Hematopoietic multipotent progenitor cell (in vitro differentiated cells): ENCODE data around the gene MEAK7. TPM values are rescaled to one million over a fixed set of nuclear protein-coding genes. Genes with fewer than 3 reads are reported as not detected.

Experiments
- DNase-seq, 3 donors: peaks; one replicate each; pipeline ENCODE4 v3.0.0-alpha.2; 2011 to 2015; ENCODE audit warnings: low read depth in 2 of 3, low spot score in 2 of 3
- total RNA-seq: library from RNA; depleted of rRNA; stranded (reverse); fragments of >200 nt; gene quantifications from one replicate; pipeline ENCODE4 v1.2.3, GENCODE V29; 2012

Gene MEAK7
- total RNA-seq, 1 donor = 7.8 TPM

- DNase-seq = no peak
Observed at GRCh38 chr16:84514295-84514873, 9.9 kb upstream of the MEAK7 start.

DNA sequence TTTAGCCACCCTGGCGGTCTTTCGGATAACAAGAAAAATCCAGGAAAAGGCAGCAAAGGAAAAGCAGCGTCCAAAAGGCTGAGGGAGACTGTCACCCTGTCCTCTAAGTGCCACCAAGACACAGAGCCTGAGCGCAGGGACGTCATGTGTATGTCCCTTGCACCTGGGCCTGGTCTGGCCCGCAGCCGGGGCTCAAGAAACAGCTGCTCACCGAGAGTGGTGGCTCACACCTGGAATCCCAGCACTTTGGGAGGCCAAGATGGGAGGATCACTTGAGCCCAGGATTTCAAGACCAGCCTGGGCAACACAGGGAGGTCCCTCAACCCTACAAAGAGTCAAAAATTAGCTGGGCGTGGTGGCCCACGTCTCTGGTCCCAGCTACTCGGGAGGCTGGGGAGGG lies 9.2 kb upstream of the MEAK7 start:
- no peak for DNase-seq

DNA sequence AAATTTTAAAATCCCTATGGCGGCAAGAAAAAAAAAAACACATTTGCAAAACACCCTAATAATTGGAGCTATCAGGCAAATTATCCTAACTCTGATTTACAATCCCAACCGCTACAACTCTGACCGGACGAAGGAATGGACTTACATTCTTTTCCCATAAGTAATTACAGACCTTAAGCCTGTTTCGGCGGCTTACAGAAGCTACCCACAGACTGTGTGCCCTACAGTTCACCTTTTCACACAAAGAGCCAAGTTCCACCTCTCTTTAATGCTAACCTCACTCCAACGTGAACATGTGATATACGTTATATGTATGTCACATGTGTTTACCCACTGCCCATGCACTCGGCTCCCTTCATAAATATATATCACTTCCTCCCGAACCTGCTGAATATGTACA lies 8.7 kb upstream of the MEAK7 start:
- DNase-seq = no peak

DNA sequence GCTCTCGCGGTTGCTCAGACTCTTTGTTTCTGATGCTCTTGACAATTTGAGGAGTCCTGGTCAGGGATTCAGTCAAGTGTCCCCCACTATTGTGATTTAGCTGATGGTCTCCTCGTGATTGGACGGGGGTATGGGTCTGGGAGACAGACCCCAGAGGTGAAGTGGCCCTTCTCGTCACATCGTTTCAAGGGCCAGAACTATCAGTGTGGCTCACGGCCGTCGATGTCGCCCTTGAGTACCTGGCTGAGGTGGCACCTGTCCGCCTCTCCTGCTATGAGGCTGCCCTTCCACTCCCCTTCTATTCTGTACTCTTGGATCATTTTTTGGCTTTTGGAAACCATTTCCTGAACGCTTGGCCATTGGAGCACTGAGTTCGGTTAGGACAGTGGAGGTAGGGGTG lies 7.4 kb upstream of the MEAK7 start:
- no peak for DNase-seq

- peak; percentile 75 to 85 (median 85) for DNase-seq
Observed at GRCh38 chr16:84511180-84511800, 6.8 kb upstream of the MEAK7 start.

GRCh38 chr16:84509032-84509950 lies 4.8 kb upstream of the MEAK7 start:
- DNase-seq = no peak

GRCh38 chr16:84508502-84508901 lies 4.0 kb upstream of the MEAK7 start:
- no peak for DNase-seq

DNA sequence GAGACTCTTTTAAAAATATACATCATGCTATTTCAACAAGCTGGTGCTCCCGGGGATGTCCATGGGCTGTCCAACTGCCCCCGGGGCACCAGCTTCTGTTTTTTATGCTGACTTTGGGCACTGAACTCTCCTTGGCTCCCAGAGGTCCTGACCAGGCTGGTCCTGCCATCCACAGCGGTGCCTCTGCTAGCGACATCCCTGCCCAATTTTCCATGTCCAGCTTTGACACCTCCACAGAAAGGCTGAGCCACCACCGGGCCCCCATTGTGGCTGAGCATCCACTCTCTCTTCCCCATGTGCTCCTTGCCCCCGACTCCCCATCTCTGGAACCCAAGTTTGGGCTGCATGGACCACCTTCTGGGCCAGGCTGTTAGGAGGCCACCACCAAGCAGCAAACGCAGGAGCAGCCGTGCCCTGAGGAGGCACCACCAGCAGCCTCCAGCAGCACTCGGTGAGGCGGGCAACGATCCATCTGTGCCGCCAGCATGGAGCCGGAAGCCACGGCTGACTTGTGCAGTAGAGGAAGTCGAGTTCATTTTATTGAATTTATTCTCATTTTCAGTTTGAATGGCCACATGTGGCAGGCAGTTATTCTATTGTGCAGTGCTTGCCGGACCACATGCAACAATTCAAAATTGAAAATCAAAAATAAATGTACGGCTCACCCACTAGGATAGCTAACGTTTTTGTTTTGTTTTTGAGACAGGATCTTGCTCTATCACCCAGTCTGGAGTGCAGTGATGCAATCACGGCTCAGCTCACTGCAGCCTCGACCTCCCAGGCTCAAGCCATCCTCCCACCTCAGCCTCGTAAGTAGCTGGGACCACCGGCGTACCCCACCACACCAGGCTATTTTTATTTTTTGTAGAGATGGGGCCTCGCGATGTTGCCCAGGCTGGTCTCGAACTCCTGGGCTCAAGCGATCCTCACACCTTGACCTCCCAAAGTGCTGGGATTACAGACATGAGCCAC lies 2.8 kb upstream of the MEAK7 start:
- peak in 1 of 3 donors; percentile 36 for DNase-seq

DNA sequence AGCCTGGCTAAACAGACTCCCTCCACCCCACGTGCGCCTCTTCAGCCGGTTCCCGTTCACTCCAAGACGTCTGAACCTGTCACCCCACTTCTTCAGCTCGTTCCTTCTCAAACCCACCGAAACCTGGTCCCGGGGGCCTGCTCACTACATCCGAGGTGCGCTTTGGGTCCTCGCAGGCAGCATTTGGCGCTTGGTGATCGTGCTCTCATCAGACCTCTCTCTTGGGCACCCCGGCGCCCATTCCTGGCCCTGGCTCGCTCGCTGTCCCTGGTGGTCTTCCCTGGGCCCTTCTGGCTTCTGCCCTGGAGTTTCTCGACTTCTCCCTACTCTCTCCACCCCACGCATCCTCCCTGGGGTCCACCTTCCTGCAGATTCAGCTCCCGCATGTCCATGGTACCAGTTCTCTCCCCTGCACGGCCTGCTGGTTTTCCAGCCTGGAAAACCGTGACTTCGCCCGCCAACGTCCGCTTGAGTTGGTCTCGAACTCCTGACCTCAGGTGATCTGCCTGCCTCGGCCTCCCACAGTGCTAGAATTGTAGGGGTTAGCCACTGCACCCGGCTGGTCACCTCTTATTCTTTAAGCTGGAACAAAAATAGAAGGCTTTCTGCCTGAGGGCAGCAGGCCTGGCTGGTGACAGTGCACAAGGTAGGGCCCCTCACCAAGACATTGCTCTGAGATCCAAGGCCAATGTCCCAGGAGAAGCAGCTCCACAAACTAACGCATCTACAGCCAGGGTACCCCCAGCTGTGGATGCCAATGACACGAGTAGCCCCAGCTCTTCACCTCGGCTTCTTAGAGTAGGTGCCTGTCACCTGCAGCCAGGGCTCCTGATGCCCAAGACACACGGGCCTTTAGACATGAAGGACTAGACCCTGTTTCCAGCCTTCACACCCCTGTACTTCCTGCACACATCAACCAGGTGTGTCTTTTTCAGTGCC lies 1.1 kb upstream of the MEAK7 start:
- DNase-seq = no peak

DNA sequence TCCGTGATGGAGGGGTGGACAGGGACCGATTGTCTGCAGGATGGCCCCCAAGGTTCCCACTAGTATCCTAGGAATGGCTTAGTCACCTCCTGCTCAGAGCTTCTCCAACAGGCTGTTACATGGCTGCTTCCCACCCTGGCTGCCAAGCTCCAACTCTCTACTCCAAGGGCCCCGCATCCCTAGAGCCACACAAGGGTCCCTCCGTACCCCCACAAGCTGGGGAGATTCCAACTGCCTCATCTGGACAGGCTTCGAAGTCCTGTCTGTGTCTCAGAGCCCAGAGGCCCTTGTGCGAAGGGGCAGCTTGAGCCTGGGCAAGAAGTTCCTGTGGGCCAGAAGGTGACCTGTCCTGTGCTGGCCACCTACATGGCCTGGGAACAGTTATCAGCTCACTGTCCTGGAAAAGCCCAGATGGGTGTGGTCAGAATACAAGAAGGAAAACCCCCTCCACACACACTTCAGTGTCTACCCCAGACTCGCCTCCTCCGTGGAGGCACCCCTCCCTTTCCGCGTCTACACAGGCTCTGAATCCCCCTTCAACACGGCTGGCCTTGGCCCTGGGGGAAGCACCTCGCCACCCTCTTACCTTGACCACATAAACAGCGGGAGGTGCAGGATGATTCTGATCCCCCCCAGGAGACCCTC lies 586 bp downstream of the MEAK7 start:
- DNase-seq = no peak

- no peak for DNase-seq
Observed at GRCh38 chr16:84502581-84502980, 1.9 kb downstream of the MEAK7 start.

DNA sequence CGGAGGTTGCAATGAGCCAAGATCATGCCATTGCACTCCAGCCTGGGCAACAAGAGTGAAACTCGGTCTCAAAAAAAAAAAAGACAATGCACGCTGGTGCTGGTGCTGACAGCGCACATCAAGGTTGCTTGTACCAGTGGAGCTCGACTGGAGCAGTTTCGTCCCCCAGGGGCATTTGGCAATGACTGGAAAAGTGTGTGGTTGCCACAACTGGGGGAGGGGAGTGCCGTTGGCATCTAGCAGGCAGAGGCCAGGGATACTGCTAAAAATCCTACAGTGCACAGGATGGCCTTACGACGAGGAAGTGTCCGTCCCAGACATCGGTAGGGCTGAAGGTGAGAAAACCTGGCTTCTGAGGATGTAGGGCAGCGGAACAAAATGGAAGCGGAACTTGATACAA lies 2.4 kb downstream of the MEAK7 start:
- no peak for DNase-seq

- no peak for DNase-seq
Observed at GRCh38 chr16:84501077-84501735, 3.3 kb downstream of the MEAK7 start.

- no peak for DNase-seq
Observed at GRCh38 chr16:84500531-84500930, 3.9 kb downstream of the MEAK7 start.

- no peak for DNase-seq
Observed at GRCh38 chr16:84499638-84500037, 4.8 kb downstream of the MEAK7 start.

DNA sequence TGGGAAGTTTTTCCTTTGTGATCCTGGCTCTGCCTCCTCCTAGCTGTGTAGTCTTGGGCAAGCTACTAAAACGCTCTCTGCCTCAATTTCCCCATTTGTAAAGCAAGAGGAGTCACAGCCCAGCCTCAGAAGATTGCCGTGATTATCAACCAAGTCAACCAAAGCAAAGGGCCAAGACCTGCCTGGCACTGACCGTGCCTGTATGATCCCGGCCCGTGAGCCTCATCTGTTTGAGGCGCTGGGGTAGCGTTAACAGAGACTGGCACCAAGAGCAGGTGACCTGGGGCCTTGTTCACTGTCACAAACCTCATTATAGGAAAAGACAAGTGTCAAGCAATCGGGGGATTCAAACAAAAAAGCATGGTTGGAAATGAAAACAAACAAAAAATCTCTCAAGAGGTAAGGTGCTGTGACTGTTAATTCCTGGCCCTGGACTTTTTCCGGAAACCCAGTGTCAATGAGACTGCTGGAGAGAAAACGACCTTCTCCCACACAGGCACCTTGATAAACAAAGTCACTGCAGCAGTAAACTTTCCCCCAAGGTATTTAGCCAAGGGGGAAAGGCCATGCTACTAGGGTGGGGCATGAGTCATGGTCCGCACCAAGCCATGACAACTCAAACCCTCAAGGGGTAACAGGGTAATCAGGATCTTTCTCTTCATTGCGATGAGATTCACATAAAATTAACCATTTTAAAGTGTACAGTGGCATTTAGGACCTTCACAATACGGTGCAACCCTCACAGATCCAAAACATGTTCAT lies 5.4 kb downstream of the MEAK7 start:
- no peak for DNase-seq

GRCh38 chr16:84498223-84498610 lies 6.2 kb downstream of the MEAK7 start:
- no peak for DNase-seq
